Measurements from ENCODE around the gene ATP2A2. TPM values are rescaled to one million over a fixed set of nuclear protein-coding genes. Genes with fewer than 3 reads are reported as not detected.
"Not testable (repeated sequence)": the region's sequence is repeated elsewhere in the genome, so short reads cannot be mapped to it uniquely, and the experiment has no call there.

Gene ATP2A2
- total RNA-seq, 2 donors from 2014 or later: 247 to 359 TPM

- H3K27ac Mint-ChIP-seq: peak overlapping the region in 1 of 2 donors; percentile 58
- H3K36me3 Mint-ChIP-seq: peaks cover 46% of the 10 kb centered on the region
These were observed 49.1 kb downstream of the ATP2A2 start for GRCh38 chr12:110330124-110330523.

DNA sequence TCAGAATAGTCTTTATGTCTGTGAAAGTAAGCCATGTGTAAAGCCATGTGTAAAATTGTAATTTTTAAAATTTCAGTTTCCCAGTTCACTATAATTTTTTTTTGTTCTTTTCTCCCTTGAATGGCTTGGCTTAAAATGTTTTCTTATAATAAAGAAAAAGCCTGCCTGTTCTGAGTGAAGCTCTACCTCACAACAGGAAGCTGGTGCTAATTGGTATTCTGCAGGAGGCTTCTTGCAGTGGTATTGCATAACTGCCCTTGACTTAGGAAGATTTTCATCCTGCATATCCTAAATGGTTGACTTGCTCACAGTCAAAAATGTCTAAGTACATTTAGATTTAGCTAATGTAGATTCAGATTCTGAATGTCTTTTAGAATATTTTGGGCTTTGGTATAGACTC, 49.5 kb downstream of the ATP2A2 start:
- H3K4me3 Mint-ChIP-seq: no peak overlapping the region
- peaks cover 12 to 16% of the 10 kb centered on the region in 2 donors for H3K4me1 Mint-ChIP-seq (ENCODE audit: low read depth in 2 of 2)
- H3K36me3 Mint-ChIP-seq: peaks cover 46% of the 10 kb centered on the region
- DNase-seq (ENCODE audit: low spot score) (no peak), ATAC-seq (no peak)
- no peaks in the 10 kb centered on the region for H3K9me3 Mint-ChIP-seq
- no peaks in the 10 kb centered on the region for H3K27me3 Mint-ChIP-seq
- H3K27ac Mint-ChIP-seq: peak overlapping the region in 1 of 2 donors; percentile 58

More at GRCh38 chr12:110330124-110330523, 49.1 kb downstream of the ATP2A2 start:
- no peaks in the 10 kb centered on the region for H3K27me3 Mint-ChIP-seq
- peaks cover 12 to 16% of the 10 kb centered on the region in 2 donors for H3K4me1 Mint-ChIP-seq (ENCODE audit: low read depth in 2 of 2)
- ATAC-seq (no peak), DNase-seq (ENCODE audit: low spot score) (no peak)
- no peak overlapping the region for H3K4me3 Mint-ChIP-seq
- H3K9me3 Mint-ChIP-seq: no peaks in the 10 kb centered on the region

DNA sequence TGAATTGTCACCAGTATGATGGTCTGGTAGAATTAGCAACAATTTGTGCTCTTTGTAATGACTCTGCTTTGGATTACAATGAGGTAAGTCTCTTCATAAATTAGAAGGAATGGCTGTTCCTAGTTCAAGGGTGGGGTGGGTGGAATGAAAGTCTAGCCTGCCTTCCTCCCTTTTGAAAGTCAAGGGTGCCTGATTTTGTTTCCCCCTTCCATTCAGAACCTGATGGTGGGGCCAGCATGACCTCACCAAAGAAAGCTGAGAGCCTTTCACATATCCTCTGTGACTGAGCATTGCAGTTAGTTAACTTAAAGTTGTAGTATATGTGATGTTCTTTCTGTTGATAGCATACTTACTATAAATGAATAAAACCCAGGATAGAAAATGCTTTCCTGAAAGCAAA, 52.2 kb downstream of the ATP2A2 start:
- Mint-ChIP-seq H3K4me1 (ENCODE audit: low read depth in 2 of 2) (peaks cover 9 to 12% of the 10 kb centered on the region in 2 donors), H3K4me3 (no peak overlapping the region), H3K27ac (no peak overlapping the region), H3K9me3 (no peaks in the 10 kb centered on the region), H3K36me3 (peaks cover 34% of the 10 kb centered on the region), H3K27me3 (no peaks in the 10 kb centered on the region)
- DNase-seq (ENCODE audit: low spot score) (no peak), ATAC-seq (no peak)

- ATAC-seq: no peak
- Mint-ChIP-seq H3K36me3 (peaks cover 40% of the 10 kb centered on the region), H3K27me3 (no peaks in the 10 kb centered on the region), H3K9me3 (no peaks in the 10 kb centered on the region), H3K4me1 (ENCODE audit: low read depth in 2 of 2) (peaks cover 2 to 10% of the 10 kb centered on the region in 2 donors), H3K4me3 (no peak overlapping the region), H3K27ac (no peak overlapping the region)
- DNase-seq (ENCODE audit: low spot score): no peak
These were observed 54.5 kb downstream of the ATP2A2 start for GRCh38 chr12:110335481-110336045.

DNA sequence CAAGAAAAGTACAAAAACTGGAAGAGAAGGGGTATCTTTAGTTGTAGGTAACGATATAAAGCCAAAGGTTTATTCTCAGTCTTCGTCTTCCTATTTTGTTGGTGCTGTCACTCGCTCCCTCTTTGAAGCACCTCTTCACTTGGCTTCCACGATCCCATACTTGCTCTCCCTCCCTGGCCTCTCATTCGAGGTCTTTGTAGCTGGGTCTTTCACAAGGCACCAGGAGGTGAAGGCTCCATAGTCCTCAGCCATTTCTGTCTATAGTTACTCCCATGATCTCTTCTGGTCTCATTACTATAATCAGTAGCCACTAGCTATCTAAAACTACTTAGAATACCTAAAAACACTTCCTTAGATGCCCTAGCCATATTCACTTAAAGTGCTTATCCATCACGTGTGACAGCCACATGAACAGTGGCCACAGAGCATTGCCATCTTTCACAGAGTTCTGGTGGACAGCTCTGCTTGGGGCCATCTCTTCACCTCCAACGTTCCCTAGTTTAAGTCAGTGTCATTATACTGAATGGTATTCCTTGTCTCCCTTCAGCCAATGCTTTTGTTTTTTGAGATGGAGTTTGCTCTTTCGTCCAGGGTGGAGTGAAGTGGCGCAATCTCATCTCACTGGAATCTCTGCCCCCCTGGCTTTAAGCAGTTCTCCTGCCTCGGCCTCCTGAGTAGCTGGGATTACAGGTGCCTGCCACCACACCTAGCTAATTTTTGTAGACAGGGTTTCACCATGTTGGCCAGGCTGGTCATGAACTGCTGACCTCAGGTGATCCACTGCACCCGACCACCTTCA, 57.1 kb downstream of the ATP2A2 start:
- ATAC-seq (no peak), DNase-seq (ENCODE audit: low spot score) (no peak)
- Mint-ChIP-seq H3K9me3 (no peaks in the 10 kb centered on the region), H3K36me3 (peaks cover 37% of the 10 kb centered on the region), H3K27ac (peak overlapping the region in 1 of 2 donors; percentile 1), H3K4me1 (ENCODE audit: low read depth in 2 of 2) (peaks cover 0 to 7% of the 10 kb centered on the region in 2 donors), H3K4me3 (no peak overlapping the region), H3K27me3 (no peaks in the 10 kb centered on the region)

DNA sequence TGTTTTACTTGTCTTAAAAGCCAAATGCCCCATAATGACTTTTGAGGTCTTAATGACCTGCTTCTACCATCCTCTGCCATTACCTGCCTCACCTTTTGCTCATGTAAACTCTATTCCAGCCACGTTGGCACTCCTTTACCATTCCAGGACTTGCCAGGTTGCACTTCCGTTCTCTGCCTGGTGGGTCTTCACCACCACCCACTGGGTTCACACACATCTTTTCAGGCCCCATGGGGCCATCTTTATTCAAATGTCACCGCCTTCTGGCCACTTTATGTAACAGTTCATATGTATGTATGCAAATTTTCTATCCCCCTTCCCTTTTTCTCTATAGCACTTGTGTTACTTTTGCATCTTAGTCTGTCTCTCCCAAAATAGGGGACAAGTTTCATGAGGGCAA, 57.7 kb downstream of the ATP2A2 start:
- Mint-ChIP-seq H3K27ac (peak overlapping the region in 1 of 2 donors; percentile 1), H3K36me3 (peaks cover 39% of the 10 kb centered on the region), H3K4me1 (ENCODE audit: low read depth in 2 of 2) (peaks cover 0 to 7% of the 10 kb centered on the region in 2 donors), H3K9me3 (no peaks in the 10 kb centered on the region), H3K4me3 (no peak overlapping the region), H3K27me3 (no peaks in the 10 kb centered on the region)
- DNase-seq (ENCODE audit: low spot score): no peak
- ATAC-seq: no peak

DNA sequence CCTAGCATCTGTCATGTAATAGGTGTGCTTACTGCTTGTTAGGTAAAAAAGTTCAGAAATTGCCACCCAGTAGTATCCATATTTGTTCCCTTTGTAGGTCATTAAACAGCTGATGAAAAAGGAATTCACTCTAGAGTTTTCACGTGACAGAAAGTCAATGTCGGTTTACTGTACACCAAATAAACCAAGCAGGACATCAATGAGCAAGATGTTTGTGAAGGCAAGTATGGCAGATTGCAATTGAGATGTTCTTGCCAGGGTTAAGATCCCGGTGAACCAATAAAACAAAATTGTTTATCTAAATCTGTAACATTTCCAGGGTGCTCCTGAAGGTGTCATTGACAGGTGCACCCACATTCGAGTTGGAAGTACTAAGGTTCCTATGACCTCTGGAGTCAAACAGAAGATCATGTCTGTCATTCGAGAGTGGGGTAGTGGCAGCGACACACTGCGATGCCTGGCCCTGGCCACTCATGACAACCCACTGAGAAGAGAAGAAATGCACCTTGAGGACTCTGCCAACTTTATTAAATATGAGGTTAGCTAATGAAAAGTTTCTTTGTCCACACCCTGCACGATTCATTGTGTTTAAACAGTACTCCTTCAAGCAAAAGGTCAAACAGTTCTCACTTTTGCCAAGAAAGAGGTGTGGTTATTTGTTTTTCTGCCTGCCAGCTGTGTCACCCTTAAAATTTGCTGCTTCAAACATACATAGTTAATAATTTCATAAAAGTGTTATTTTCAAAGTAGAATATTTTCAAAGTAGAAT, 58.3 kb downstream of the ATP2A2 start:
- H3K27me3 Mint-ChIP-seq: no peaks in the 10 kb centered on the region
- peak overlapping the region in 1 of 2 donors; percentile 1 for H3K27ac Mint-ChIP-seq
- no peak for ATAC-seq
- H3K36me3 Mint-ChIP-seq: peaks cover 39% of the 10 kb centered on the region
- no peaks in the 10 kb centered on the region for H3K9me3 Mint-ChIP-seq
- DNase-seq (ENCODE audit: low spot score): no peak
- H3K4me1 Mint-ChIP-seq (ENCODE audit: low read depth in 2 of 2): peaks cover 0 to 7% of the 10 kb centered on the region in 2 donors
- H3K4me3 Mint-ChIP-seq: no peak overlapping the region

- not testable (repeated sequence) for H3K4me1 Mint-ChIP-seq (ENCODE audit: low read depth in 2 of 2); H3K9me3 Mint-ChIP-seq; H3K27me3 Mint-ChIP-seq; ATAC-seq; H3K4me3 Mint-ChIP-seq; DNase-seq (ENCODE audit: low spot score)
- H3K36me3 Mint-ChIP-seq: peaks cover 44% of the 10 kb centered on the region
- H3K27ac Mint-ChIP-seq: peak overlapping the region in 1 of 2 donors; percentile 61
These were observed 59.2 kb downstream of the ATP2A2 start for GRCh38 chr12:110340261-110340660.

GRCh38 chr12:110340706-110341105, 59.7 kb downstream of the ATP2A2 start:
- no peak for ATAC-seq
- DNase-seq (ENCODE audit: low spot score): no peak
- no peaks in the 10 kb centered on the region for H3K9me3 Mint-ChIP-seq
- no peaks in the 10 kb centered on the region for H3K27me3 Mint-ChIP-seq
- H3K27ac Mint-ChIP-seq: peak overlapping the region in 1 of 2 donors; percentile 61
- peaks cover 0 to 9% of the 10 kb centered on the region in 2 donors for H3K4me1 Mint-ChIP-seq (ENCODE audit: low read depth in 2 of 2)
- H3K4me3 Mint-ChIP-seq: no peak overlapping the region
- peaks cover 44% of the 10 kb centered on the region for H3K36me3 Mint-ChIP-seq

GRCh38 chr12:110342157-110342556, 61.1 kb downstream of the ATP2A2 start:
- Mint-ChIP-seq H3K27me3 (no peaks in the 10 kb centered on the region), H3K4me1 (ENCODE audit: low read depth in 2 of 2) (peaks cover 0 to 7% of the 10 kb centered on the region in 2 donors), H3K36me3 (peaks cover 52% of the 10 kb centered on the region), H3K27ac (no peak overlapping the region), H3K9me3 (no peaks in the 10 kb centered on the region), H3K4me3 (no peak overlapping the region)
- ATAC-seq (no peak), DNase-seq (ENCODE audit: low spot score) (no peak)

DNA sequence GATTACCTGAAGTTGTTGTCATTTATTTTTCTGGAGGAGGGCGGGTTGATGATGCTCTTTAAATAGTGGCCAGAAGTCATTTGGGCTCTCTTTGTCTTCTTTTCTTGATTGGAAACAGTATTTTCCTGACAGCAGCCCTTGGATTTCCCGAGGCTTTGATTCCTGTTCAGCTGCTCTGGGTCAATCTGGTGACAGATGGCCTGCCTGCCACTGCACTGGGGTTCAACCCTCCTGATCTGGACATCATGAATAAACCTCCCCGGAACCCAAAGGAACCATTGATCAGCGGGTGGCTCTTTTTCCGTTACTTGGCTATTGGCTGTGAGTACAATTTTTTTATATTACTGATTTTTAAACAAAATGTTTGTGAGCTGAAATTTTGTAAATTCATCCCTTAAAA, 62.1 kb downstream of the ATP2A2 start:
- no peak for DNase-seq (ENCODE audit: low spot score)
- ATAC-seq: no peak
- Mint-ChIP-seq H3K4me1 (ENCODE audit: low read depth in 2 of 2) (peaks cover 0 to 7% of the 10 kb centered on the region in 2 donors), H3K27ac (no peak overlapping the region), H3K27me3 (no peaks in the 10 kb centered on the region), H3K4me3 (no peak overlapping the region), H3K9me3 (no peaks in the 10 kb centered on the region), H3K36me3 (peaks cover 52% of the 10 kb centered on the region)

DNA sequence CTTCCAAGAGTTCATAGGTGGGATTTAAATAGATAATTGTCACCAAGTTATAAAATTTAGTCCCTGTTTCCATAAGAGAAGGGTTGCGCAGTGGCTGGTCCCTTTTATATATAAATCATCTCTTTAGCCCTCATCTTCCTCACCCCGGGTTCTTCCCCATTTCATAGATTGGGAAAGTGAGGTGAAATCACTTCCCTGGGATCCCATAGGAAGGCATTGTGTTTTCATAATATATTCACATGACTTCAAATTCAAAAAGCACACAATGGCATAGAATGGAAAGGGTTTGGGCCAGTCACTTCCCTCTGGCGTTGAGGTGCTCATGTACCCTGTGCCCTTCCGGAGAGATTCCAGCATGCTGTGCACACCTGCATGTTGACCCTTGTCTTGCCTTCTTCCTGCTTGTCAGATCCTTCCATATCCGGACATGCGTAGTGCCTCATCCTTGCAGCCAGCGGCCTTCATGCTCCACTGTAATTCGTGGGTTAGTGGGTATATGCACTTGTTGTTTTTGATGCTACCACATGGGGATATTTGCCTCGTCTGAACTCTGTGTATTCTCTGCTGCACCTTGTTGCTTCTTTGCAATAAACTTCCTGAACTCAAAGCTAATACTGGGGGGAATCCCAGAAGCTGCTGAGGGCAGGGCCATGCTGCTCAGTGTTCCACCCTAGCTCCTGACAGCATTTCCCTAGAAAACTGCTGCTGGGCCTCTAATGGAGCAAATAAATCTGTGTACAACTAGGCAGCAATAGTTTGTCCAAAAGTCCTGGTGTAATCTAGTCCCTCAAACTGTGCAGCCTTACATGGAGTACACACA, 62.9 kb downstream of the ATP2A2 start:
- Mint-ChIP-seq H3K9me3 (no peaks in the 10 kb centered on the region), H3K4me3 (no peak overlapping the region), H3K4me1 (ENCODE audit: low read depth in 2 of 2) (peaks cover 0 to 4% of the 10 kb centered on the region in 2 donors), H3K27me3 (no peaks in the 10 kb centered on the region), H3K36me3 (peaks cover 45% of the 10 kb centered on the region), H3K27ac (no peak overlapping the region)
- no peak for DNase-seq (ENCODE audit: low spot score)
- ATAC-seq: no peak

GRCh38 chr12:110344657-110345056, 63.6 kb downstream of the ATP2A2 start:
- no peak overlapping the region for H3K27ac Mint-ChIP-seq
- H3K36me3 Mint-ChIP-seq: peaks cover 40% of the 10 kb centered on the region
- H3K4me1 Mint-ChIP-seq (ENCODE audit: low read depth in 2 of 2): peaks cover 6 to 10% of the 10 kb centered on the region in 2 donors
- ATAC-seq: no peak
- H3K9me3 Mint-ChIP-seq: no peaks in the 10 kb centered on the region
- no peak overlapping the region for H3K4me3 Mint-ChIP-seq
- no peak for DNase-seq (ENCODE audit: low spot score)
- H3K27me3 Mint-ChIP-seq: no peaks in the 10 kb centered on the region
